Measurements from ENCODE around the gene LUZP1.
"Not testable (repeated sequence)": the region's sequence is repeated elsewhere in the genome, so short reads cannot be mapped to it uniquely, and the experiment has no call there.

Gene LUZP1

GRCh38 chr1:23168445-23169194 lies at the start of gene LUZP1:
Gene LUZP1, minus strand, starts transcription at chr1:23168856.
- peak; percentile 89 for DNase-seq

DNA sequence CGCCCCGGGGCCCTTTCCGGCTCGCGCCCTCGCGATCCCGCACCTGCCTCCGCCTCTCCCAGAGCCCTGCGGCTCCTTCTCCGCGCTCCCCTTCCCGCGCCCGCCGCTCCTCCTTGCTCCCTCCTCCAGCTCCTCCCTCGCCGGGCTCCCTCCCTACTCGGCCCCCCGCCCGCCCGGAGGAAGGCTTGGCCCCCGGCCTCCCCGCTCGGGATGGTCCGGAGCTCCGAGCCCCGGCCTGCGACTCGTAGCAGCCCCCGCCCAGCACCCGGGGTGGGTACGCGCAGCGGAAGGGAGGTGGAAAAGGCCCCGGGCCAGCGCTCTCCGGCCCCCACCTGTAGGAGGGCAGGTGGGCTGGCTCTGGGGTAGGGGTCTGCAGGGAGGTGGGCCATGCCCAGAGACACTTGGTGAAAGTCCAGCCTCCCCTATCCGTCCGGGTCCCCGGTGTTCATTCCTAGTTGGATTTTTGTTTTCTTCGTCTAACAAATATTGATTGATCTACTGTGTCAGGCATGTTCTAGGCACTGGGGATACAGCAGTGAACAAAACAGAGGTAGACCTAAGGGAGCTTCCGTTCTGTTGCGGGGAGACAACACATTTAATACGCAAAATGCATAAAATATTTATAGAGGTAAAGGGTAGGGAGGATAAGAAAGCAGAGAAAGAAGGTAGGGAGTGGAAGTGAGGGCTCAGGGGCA lies 48.9 kb upstream of the LUZP1 start, which contains the start of gene HTR1D:
Gene HTR1D (minus strand): TSS at position 82 of the 695 bp plus-strand sequence. CDS start 23,283 bp downstream, outside the sequence.
- DNase-seq: peak; percentile 66

DNA sequence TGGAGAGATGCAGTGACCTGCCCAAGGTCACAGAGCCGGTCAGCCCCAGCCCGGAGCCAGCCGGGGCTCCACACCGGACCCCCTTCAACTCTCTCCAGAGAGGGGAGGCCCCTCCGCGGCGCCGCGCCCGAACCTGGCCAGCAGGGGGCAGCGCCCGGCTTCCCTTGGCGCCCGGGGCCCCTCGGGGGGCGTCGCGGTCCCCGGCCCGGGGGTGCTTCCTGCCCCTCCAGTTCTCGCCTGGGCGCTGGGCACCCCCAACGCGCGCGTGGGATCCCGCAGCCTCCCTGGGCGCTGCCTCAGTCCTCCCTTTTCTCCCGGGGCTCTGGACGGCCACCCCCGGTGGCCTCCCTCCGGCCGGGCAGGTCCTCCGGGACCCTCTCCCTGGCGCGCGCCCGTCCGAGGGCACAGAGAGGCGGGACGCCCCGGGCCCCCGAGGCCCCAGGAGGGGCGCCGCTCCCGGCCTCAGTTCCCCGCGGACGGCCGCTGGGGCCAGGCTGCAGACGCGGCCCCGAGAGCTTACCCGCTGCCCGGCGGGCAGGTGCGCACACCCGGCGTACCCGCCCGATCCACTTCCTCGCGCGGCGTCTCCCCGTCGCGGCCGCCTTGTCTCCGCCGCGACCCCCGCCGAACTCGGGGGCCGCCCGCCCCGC lies 48.2 kb upstream of the LUZP1 start:
- peak; percentile 66 for DNase-seq

- peak; percentile 25 for DNase-seq
These were observed 47.2 kb upstream of the LUZP1 start for GRCh38 chr1:23215751-23216449.

GRCh38 chr1:23215291-23215690 lies 46.6 kb upstream of the LUZP1 start:
- DNase-seq: no peak

- DNase-seq: no peak
These were observed 46.0 kb upstream of the LUZP1 start for GRCh38 chr1:23214640-23215039.

DNA sequence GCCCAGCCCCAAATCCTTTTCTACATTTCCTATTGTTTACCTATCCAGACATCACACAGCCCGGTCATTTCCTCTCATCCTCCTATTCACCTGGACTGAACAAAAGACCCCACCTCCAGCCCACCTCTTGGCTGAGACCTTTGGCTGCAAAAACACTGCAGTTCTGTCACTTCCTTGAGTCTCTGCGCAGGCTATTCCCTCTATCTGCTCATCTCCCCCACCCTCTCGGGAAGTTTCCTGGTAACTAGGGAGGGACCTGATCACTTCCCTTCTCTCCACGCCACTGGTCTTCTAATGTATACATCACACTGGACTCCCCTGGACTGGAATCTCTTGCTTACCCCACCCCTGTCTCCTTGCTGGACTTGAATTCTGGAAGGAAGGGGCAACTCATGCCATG lies 43.3 kb upstream of the LUZP1 start:
- no peak for DNase-seq

- no peak for DNase-seq
These were observed 42.3 kb upstream of the LUZP1 start for GRCh38 chr1:23210963-23211362.

GRCh38 chr1:23210351-23210785 lies 41.7 kb upstream of the LUZP1 start:
- DNase-seq: peak; percentile 45

DNA sequence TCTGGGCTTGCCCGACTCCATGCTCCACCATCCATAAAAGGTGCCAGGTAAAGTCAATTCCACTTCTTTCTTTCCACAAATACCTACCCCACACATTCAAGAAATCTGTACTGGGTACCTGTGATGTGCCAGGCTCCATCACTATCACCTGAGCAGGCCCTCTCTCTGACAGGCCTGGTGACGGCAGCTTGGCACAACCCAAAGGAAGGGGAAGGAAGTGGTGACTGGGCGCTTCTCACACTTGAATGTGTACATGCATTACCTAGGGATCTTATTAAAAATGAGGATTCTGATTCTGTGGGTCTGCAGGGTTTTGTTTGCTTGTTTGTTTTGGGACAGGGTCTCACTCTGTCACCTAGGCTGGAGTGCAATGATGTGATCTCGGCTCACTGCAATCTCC lies 41.1 kb upstream of the LUZP1 start:
- DNase-seq: no peak

DNA sequence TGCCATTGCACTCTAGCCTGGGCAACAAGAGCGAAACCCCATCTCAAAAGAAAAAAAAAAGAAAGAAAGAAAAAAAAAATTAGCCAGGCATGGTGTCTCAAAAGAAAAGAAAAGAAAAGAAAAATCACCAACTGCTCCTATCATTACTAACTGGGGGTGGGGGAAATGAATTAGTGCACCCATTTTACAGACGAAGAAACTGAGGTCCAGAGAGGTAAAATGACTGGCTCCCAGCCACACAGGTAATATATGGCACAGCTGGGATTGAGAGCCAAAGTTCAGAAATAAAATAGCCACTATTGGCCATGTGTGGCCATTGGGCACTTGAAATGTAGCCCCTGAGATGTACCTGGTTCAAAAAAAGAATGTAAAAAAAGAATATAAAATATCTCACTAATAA lies 39.9 kb upstream of the LUZP1 start:
- DNase-seq: no peak

DNA sequence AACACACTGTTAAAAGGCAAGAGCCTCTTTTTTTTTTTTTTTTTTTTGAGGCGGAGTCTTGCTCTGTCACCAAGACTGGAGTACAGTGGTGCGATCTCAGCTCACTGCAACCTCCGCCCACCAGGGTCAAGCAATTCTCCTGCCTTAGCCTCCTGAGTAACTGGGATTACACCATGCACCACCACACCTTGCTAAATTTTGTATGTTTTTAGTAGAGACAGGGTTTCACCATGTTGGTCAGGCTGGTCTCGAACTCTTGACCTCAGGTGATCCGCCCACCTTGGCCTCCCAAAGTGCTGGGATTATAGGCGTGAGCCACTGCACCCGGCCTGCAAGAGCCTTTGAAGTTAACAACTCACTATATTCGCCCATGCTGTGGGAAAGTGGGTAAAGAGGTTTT lies 39.1 kb upstream of the LUZP1 start:
- DNase-seq: not testable (repeated sequence)

GRCh38 chr1:23202263-23202749 lies 33.6 kb upstream of the LUZP1 start:
- DNase-seq: peak; percentile 59

DNA sequence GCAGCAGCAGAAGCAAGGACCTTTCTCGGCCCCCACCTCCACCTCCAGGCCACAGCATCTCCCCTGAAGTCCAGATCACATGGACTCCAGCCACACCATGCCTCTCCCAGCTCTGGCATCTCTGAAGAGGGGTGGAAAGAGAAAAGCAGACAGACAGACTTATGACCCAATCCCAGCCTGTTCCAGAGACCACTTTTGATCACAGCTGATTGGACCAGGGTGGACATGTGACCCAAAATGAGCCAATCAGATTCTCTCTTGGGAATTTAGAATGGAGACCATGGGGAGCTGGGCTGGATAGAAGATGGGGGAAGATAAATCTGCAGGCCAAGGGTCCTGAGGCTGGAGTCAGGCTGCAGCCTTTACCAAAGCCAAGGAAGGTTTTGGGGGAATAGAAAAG lies 32.2 kb upstream of the LUZP1 start:
- DNase-seq: no peak

GRCh38 chr1:23198373-23198772 lies 29.7 kb upstream of the LUZP1 start:
- DNase-seq: no peak

DNA sequence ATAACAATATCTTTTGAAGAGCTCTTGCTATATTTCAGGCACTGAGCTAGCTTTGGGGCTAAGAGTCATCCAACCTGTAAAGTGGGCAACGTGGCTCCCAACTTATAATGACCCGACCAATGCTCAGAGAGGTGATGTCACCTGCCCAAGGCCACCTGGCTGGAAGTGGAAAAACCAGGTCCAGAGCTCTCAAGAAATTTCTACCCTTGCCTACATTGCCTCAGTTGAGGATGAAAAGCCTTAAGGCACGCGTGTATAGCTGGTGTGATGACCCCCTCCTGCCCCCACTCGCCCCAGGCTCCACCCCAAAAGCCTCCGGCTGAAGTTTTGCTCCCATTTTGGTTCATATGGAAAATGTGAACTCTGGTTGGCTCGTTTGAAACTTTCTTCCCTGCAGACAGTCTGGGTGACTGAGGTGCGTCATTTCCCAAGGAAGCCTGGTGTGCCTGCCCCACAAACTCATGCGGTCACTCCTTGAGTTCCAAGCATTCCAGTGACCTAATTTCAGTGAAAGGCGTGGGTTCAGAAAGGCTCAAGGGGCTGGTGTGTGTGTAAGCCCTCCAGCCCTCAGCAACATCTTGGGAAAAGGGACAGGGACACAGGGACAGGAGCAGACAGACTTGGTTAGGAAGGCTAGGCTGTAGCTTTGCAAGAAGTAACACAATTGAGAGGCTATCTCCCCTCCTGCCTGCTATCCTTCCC lies 28.1 kb upstream of the LUZP1 start:
- peak; percentile 24 for DNase-seq

GRCh38 chr1:23194119-23194984 lies 25.7 kb upstream of the LUZP1 start:
- no peak for DNase-seq

- DNase-seq: no peak
These were observed 24.9 kb upstream of the LUZP1 start for GRCh38 chr1:23193391-23194118.

GRCh38 chr1:23191199-23191598 lies 22.5 kb upstream of the LUZP1 start:
- DNase-seq: no peak

- not testable (repeated sequence) for DNase-seq
These were observed 20.3 kb upstream of the LUZP1 start for GRCh38 chr1:23188936-23189452.

Measured in DMS53 (cell line).